GM23338 (cell line): ENCODE measurements around the gene UTS2R.

Source experiments
- CREB1 ChIP-seq: fragments of 250-450 bp; sonication (Bioruptor Pico); IDR thresholded peaks from 2 replicates; pipeline ENCODE4 v1.5.0; 2020; ENCODE audit warnings: low read depth, mild to moderate bottlenecking, moderate library complexity
- CTCF ChIP-seq, 2 experiments: fragments of 200-600 bp in 1 of 2; sonication (generic) in 1 of 2; conservative IDR thresholded peaks; 2 replicates each; pipeline versions ENCODE4 v1.5.1 to v1.6.1; 2016 to 2017; ENCODE audit warnings: antibody characterized with exemption in 2 of 2, low read depth in 2 of 2, mild to moderate bottlenecking in 2 of 2, moderate library complexity in 1 of 2
- EZH2 ChIP-seq: fragments of 200-600 bp; sonication (generic); IDR thresholded peaks from one replicate; pipeline ENCODE4 v1.8.0; 2017; ENCODE audit warnings: antibody characterized with exemption, mild to moderate bottlenecking, low read depth; ENCODE audit not compliant: unreplicated experiment
- EZH2phosphoT487 ChIP-seq: fragments of 200-600 bp; sonication (generic); IDR thresholded peaks from one replicate; pipeline ENCODE4 v1.8.1; 2018; ENCODE audit warnings: antibody characterized with exemption; ENCODE audit not compliant: unreplicated experiment
- JUNB ChIP-seq: IDR thresholded peaks from one replicate; pipeline ENCODE4 v1.6.1; 2016; ENCODE audit warnings: antibody characterized with exemption; ENCODE audit not compliant: unreplicated experiment
- NANOG ChIP-seq: IDR thresholded peaks from 2 replicates; pipeline ENCODE4 v1.6.1; 2016; ENCODE audit warnings: antibody characterized with exemption, borderline replicate concordance
- POLR2AphosphoS5 ChIP-seq: IDR thresholded peaks from 2 replicates; pipeline ENCODE4 v1.6.1; 2016; ENCODE audit warnings: antibody characterized with exemption, low read depth
- REST ChIP-seq: IDR thresholded peaks from one replicate; pipeline ENCODE4 v1.6.1; 2018; ENCODE audit warnings: antibody characterized with exemption; ENCODE audit not compliant: unreplicated experiment

GRCh38 chr17:82400206-82400605 lies 28.6 kb downstream of the UTS2R start:
- TF ChIP-seq CTCF (conservative IDR thresholded peaks at IDR 0.05; ENCODE audit: low read depth in 2 of 2), result no peak
- TF ChIP-seq POLR2AphosphoS5, result no peak
- TF ChIP-seq NANOG, result no peak
- TF ChIP-seq CREB1 (CRISPR knock-in tag), result no peak
- no peak for TF ChIP-seq EZH2phosphoT487
- no peak for TF ChIP-seq EZH2
- TF ChIP-seq JUNB, result no peak
- no peak for TF ChIP-seq REST
